Esophagus muscularis mucosa (tissue), 4 donors: ENCODE data around the gene RPS2. TPM values are rescaled to one million over a fixed set of nuclear protein-coding genes. Genes with fewer than 3 reads are reported as not detected.

Source experiments
- DNase-seq: peaks from one replicate; pipeline ENCODE4 v3.0.0-alpha.2; 2017; ENCODE audit errors: extremely low spot score
- H3K27ac ChIP-seq, 4 donors: fragments of 200-600 bp; sonication (generic); replicated peaks in 1 of 4; 1 replicate in 3 of 4; 2 replicates in 1 of 4; pipeline ENCODE4 v1.5.1; 2016 to 2019; ENCODE audit warnings: mild to moderate bottlenecking in 1 of 4
- H3K27me3 ChIP-seq, 4 donors: fragments of 200-600 bp; sonication (generic); one replicate each; pipeline versions ENCODE4 v1.5.1 to v1.6.0; 2016 to 2019
- H3K36me3 ChIP-seq, 4 donors: fragments of 200-600 bp; sonication (generic); one replicate each; pipeline ENCODE4 v1.5.1; 2016 to 2019
- H3K4me1 ChIP-seq, 4 donors: fragments of 200-600 bp; sonication (generic); one replicate each; pipeline ENCODE4 v1.5.1; 2016 to 2019
- H3K4me3 ChIP-seq, 4 donors: fragments of 200-600 bp; sonication (generic); 1 replicate in 2 of 4; 2 replicates in 2 of 4; pipeline ENCODE4 v1.5.1; 2016 to 2019; ENCODE audit warnings: mild to moderate bottlenecking in 4 of 4, moderate library complexity in 1 of 4
- H3K9me3 ChIP-seq, 4 donors: fragments of 200-600 bp; sonication (generic); 1 replicate in 3 of 4; 2 replicates in 1 of 4; pipeline ENCODE4 v1.5.1; 2016 to 2019
- CTCF ChIP-seq, 3 experiments: fragments of 200-600 bp in 2 of 3; fragments of 450-650 bp in 1 of 3; sonication (generic) in 2 of 3; IDR thresholded peaks; one replicate each; pipeline ENCODE4 v1.5.1; 2017 to 2019; ENCODE audit warnings: antibody characterized with exemption in 3 of 3, mild to moderate bottlenecking in 2 of 3, moderate library complexity in 1 of 3
- EP300 ChIP-seq: sonication (generic); formaldehyde crosslinking; IDR thresholded peaks from one replicate; pipeline ENCODE4 v1.6.1; 2017; ENCODE audit warnings: antibody characterized with exemption
- POLR2A ChIP-seq: fragments of 450-650 bp; IDR thresholded peaks from one replicate; pipeline ENCODE4 v1.6.1; 2017; ENCODE audit warnings: antibody characterized with exemption, moderate library complexity, mild to moderate bottlenecking, low read depth
- POLR2AphosphoS5 ChIP-seq, 2 donors: sonication (generic); formaldehyde crosslinking; IDR thresholded peaks; one replicate each; pipeline ENCODE4 v1.6.1; 2017; ENCODE audit warnings: antibody characterized with exemption in 2 of 2
- WGBS: methylation state at CpG from one replicate; pipeline ENCODE4 v1.1.5; 2018; 5-methylcytosine and 5-hydroxymethylcytosine counted together
- intact Hi-C: fragments of 100-400 bp; cut with DNase I; formaldehyde crosslinking; loops from one replicate; pipeline ENCODE4 v1.15.1; 2023
- total RNA-seq, 4 donors: library from RNA; depleted of rRNA; stranded (reverse); fragments of >200 nt; gene quantifications; one replicate each; pipeline versions ENCODE4 v1.1.0 to v1.2.1, GENCODE V29; 2016

The RPS2 gene
- total RNA-seq, 4 donors from 2014 or later = 1,144 to 2,342 (median 1,414) TPM

GRCh38 chr16:1979271-1980029 lies 14.8 kb upstream of the RPS2 start:
- intact Hi-C loops = no loop called here
- Histone ChIP-seq H3K9me3 (no peaks in the 10 kb centered on the region), H3K4me3 (no peak overlapping the region), H3K27ac (no peak overlapping the region), H3K4me1 (peaks cover 24 to 39% (median 31%) of the 10 kb centered on the region in 4 donors), H3K27me3 (peaks cover 0 to 88% (median 47%) of the 10 kb centered on the region in 4 donors), H3K36me3 (peaks cover 45 to 47% (median 46%) of the 10 kb centered on the region in 4 donors)
- 14% methylated on average over 19 of the region's 70 CpGs for WGBS
- no peak for DNase-seq
- no peak for TF ChIP-seq EP300
- TF ChIP-seq POLR2AphosphoS5 (IDR thresholded peaks at IDR 0.05) = no peak
- no peak for TF ChIP-seq CTCF (IDR thresholded peaks at IDR 0.05)
- TF ChIP-seq POLR2A = no peak

GRCh38 chr16:1978476-1979120 lies 14.0 kb upstream of the RPS2 start:
- peaks cover 51 to 55% (median 53%) of the 10 kb centered on the region in 4 donors for H3K36me3 ChIP-seq
- H3K4me1 ChIP-seq = peaks cover 23 to 43% (median 31%) of the 10 kb centered on the region in 4 donors
- WGBS = 79% methylated on average over 25 of the region's 37 CpGs
- no peaks in the 10 kb centered on the region for H3K9me3 ChIP-seq
- no peak for TF ChIP-seq POLR2A
- TF ChIP-seq EP300 = no peak
- TF ChIP-seq CTCF (IDR thresholded peaks at IDR 0.05) = no peak
- TF ChIP-seq POLR2AphosphoS5 (IDR thresholded peaks at IDR 0.05) = no peak
- no peak overlapping the region for H3K4me3 ChIP-seq
- no peak for DNase-seq
- intact Hi-C loops = no loop called here
- no peak overlapping the region for H3K27ac ChIP-seq
- H3K27me3 ChIP-seq = peaks cover 0 to 96% (median 47%) of the 10 kb centered on the region in 4 donors

- no peak overlapping the region for H3K4me3 ChIP-seq
- 94% methylated on average over 8 of the region's 18 CpGs for WGBS
- H3K27me3 ChIP-seq = peaks cover 0 to 94% (median 47%) of the 10 kb centered on the region in 4 donors
- no peaks in the 10 kb centered on the region for H3K9me3 ChIP-seq
- H3K27ac ChIP-seq = no peak overlapping the region
- no peak for TF ChIP-seq POLR2AphosphoS5 (IDR thresholded peaks at IDR 0.05)
- no peak for TF ChIP-seq POLR2A
- no peak for TF ChIP-seq EP300
- no peak for TF ChIP-seq CTCF (IDR thresholded peaks at IDR 0.05)
- peaks cover 51 to 56% (median 53%) of the 10 kb centered on the region in 4 donors for H3K36me3 ChIP-seq
- no peak for DNase-seq
- intact Hi-C loops = no loop called here
- H3K4me1 ChIP-seq = peaks cover 22 to 43% (median 31%) of the 10 kb centered on the region in 4 donors
Observed at GRCh38 chr16:1977875-1978268, 13.2 kb upstream of the RPS2 start.

- Histone ChIP-seq H3K27me3 (peaks cover under 1 to 88% (median 47%) of the 10 kb centered on the region in 4 donors), H3K4me1 (peaks cover 28 to 48% (median 37%) of the 10 kb centered on the region in 4 donors), H3K27ac (no peak overlapping the region), H3K4me3 (no peak overlapping the region), H3K36me3 (peaks cover 51 to 56% (median 53%) of the 10 kb centered on the region in 4 donors), H3K9me3 (no peaks in the 10 kb centered on the region)
- TF ChIP-seq POLR2A (no peak), EP300 (no peak), CTCF (IDR thresholded peaks at IDR 0.05) (no peak), POLR2AphosphoS5 (IDR thresholded peaks at IDR 0.05) (no peak)
- intact Hi-C loops = no loop called here
- DNase-seq = no peak
- 89% methylated on average over 14 of the region's 33 CpGs for WGBS
Observed at GRCh38 chr16:1976951-1977874, 12.6 kb upstream of the RPS2 start.
